H1 (cell line): ENCODE measurements around the gene THBD. TPM values are rescaled to one million over a fixed set of nuclear protein-coding genes. Genes with fewer than 3 reads are reported as not detected.

ENCODE experiments used
- CTCF ChIA-PET: fragments of 300-600 bp; sonication (Branson Sonifier 250); formaldehyde crosslinking; loops from one replicate; lab custom pipeline; 2021; ENCODE audit not compliant: partially characterized antibody; lab: Charles Lee
- POLR2A ChIA-PET: fragments of 300-600 bp; sonication (Branson Sonifier 250); formaldehyde crosslinking; loops from one replicate; lab custom pipeline; 2021; ENCODE audit warnings: inconsistent platforms; ENCODE audit not compliant: partially characterized antibody; lab: Charles Lee
- DNase-seq, 2 experiments: peaks; one replicate each; pipeline versions ENCODE4 v3.0.0 to v3.0.0-alpha.2; 2010 to 2022; ENCODE audit warnings: low spot score in 2 of 2, low read depth in 1 of 2, mixed read lengths in 1 of 2
- FAIRE-seq: peaks from 2 replicates; lab custom pipeline; 2011; peaks lifted over from hg19 to GRCh38; lab: Jason Lieb, UNC
- H2AFZ ChIP-seq: 2 replicates; pipeline ENCODE4 v1.8.1; 2012; ENCODE audit warnings: low read length, inconsistent platforms
- H2AK5ac ChIP-seq: 2 replicates; pipeline ENCODE4 v1.6.1; 2013; ENCODE audit warnings: low read depth, low read length
- H2BK120ac ChIP-seq: replicated peaks from 2 replicates; pipeline ENCODE3; 2013; ENCODE audit warnings: low read depth, low read length, inconsistent platforms
- H2BK12ac ChIP-seq: 2 replicates; pipeline ENCODE4 v1.6.1; 2013; ENCODE audit warnings: low read depth, low read length
- H2BK15ac ChIP-seq: 2 replicates; pipeline ENCODE4 v1.6.1; 2013; ENCODE audit warnings: low read length
- H2BK20ac ChIP-seq: 2 replicates; pipeline ENCODE4 v1.6.1; 2013; ENCODE audit warnings: low read length
- H2BK5ac ChIP-seq: 2 replicates; pipeline ENCODE4 v1.6.1; 2013; ENCODE audit warnings: low read depth, low read length
- H3K14ac ChIP-seq: 2 replicates; pipeline ENCODE4 v1.6.1; 2013; ENCODE audit warnings: inconsistent platforms; ENCODE audit not compliant: insufficient read length
- H3K18ac ChIP-seq: 2 replicates; pipeline ENCODE4 v1.6.1; 2013; ENCODE audit warnings: low read length; ENCODE audit errors: extremely low read depth
- H3K23ac ChIP-seq: 2 replicates; pipeline ENCODE4 v1.6.1; 2013; ENCODE audit warnings: inconsistent platforms; ENCODE audit not compliant: insufficient read length
- H3K23me2 ChIP-seq: 2 replicates; pipeline ENCODE4 v1.6.1; 2013; ENCODE audit warnings: low read depth, low read length
- H3K27ac ChIP-seq: 2 replicates; pipeline ENCODE4 v1.6.1; 2011; ENCODE audit warnings: low read depth, low read length, inconsistent platforms
- H3K27me3 ChIP-seq, 4 experiments: replicated peaks in 1 of 4; 1 replicate in 1 of 4; 2 replicates in 3 of 4; pipeline versions ENCODE4 v1.6.1 to v1.8.1; 2011 to 2013; ENCODE audit warnings: low read length in 3 of 4, mild to moderate bottlenecking in 3 of 4, inconsistent platforms in 2 of 4, mixed read lengths in 2 of 4, moderate library complexity in 1 of 4; ENCODE audit not compliant: control insufficient read depth in 3 of 4, insufficient read depth in 3 of 4; ENCODE audit errors: extremely low read depth in 1 of 4
- H3K36me3 ChIP-seq, 4 experiments: 2 replicates each; pipeline versions ENCODE4 v1.6.1 to v1.8.1; 2011 to 2013; ENCODE audit warnings: mild to moderate bottlenecking in 4 of 4, low read length in 3 of 4, moderate library complexity in 2 of 4, control low read depth in 1 of 4, inconsistent platforms in 1 of 4; ENCODE audit not compliant: insufficient read depth in 4 of 4, control insufficient read depth in 2 of 4
- H3K4ac ChIP-seq: replicated peaks from 2 replicates; pipeline ENCODE3; 2013; ENCODE audit warnings: low read length, low read depth, mixed read lengths, inconsistent platforms; ENCODE audit not compliant: insufficient read length
- H3K4me1 ChIP-seq, 4 experiments: replicated peaks in 1 of 4; 1 replicate in 1 of 4; 2 replicates in 3 of 4; pipeline versions ENCODE4 v1.6.1 to v1.8.1; 2011 to 2013; ENCODE audit warnings: low read length in 3 of 4, inconsistent platforms in 2 of 4, mixed read lengths in 1 of 4; ENCODE audit not compliant: insufficient read depth in 4 of 4, control insufficient read depth in 3 of 4
- H3K4me2 ChIP-seq, 2 experiments: 2 replicates each; pipeline versions ENCODE4 v1.6.1 to v1.8.1; 2011 to 2013; ENCODE audit warnings: low read depth in 2 of 2, low read length in 2 of 2, control low read depth in 1 of 2, inconsistent platforms in 1 of 2, mild to moderate bottlenecking in 1 of 2; ENCODE audit not compliant: insufficient read depth in 1 of 2
- H3K4me3 ChIP-seq, 4 experiments: fragments of 200-600, 300-600 bp in 1 of 4; sonication (generic), shearing (Covaris generic), sonication (Bioruptor Twin) in 1 of 4; 2 replicates each; pipeline versions ENCODE4 v1.5.1 to v1.8.1; 2011 to 2016; ENCODE audit warnings: low read length in 4 of 4, low read depth in 3 of 4, control low read depth in 2 of 4, inconsistent platforms in 2 of 4, mild to moderate bottlenecking in 2 of 4, mixed read lengths in 1 of 4, moderate library complexity in 1 of 4; ENCODE audit not compliant: insufficient read depth in 2 of 4; ENCODE audit errors: extremely low read depth in 1 of 4
- H3K56ac ChIP-seq: replicated peaks from 2 replicates; pipeline ENCODE3; 2013; ENCODE audit warnings: low read depth, mild to moderate bottlenecking, mixed read lengths, low read length, inconsistent platforms; ENCODE audit not compliant: insufficient read length
- H3K79me1 ChIP-seq: 2 replicates; pipeline ENCODE4 v1.6.1; 2013; ENCODE audit warnings: low read depth, low read length, control low read depth
- H3K79me2 ChIP-seq, 2 experiments: 2 replicates each; pipeline versions ENCODE4 v1.6.1 to v1.8.1; 2012 to 2013; ENCODE audit warnings: low read length in 2 of 2, mild to moderate bottlenecking in 2 of 2, inconsistent platforms in 1 of 2; ENCODE audit not compliant: insufficient read depth in 2 of 2, control insufficient read depth in 1 of 2
- H3K9ac ChIP-seq, 4 experiments: replicated peaks in 1 of 4; 1 replicate in 1 of 4; 2 replicates in 3 of 4; pipeline versions ENCODE4 v1.6.1 to v1.8.1; 2011 to 2013; ENCODE audit warnings: low read depth in 3 of 4, low read length in 3 of 4, control low read depth in 2 of 4, mild to moderate bottlenecking in 2 of 4, moderate library complexity in 2 of 4, inconsistent platforms in 1 of 4; ENCODE audit errors: extremely low read depth in 1 of 4
- H3K9me3 ChIP-seq, 2 experiments: 2 replicates each; pipeline versions ENCODE4 v1.6.1 to v1.8.1; 2012 to 2013; ENCODE audit warnings: mild to moderate bottlenecking in 2 of 2, moderate library complexity in 2 of 2, control low read depth in 1 of 2, inconsistent platforms in 1 of 2, low read depth in 1 of 2, low read length in 1 of 2, mixed read lengths in 1 of 2; ENCODE audit not compliant: insufficient read depth in 2 of 2
- H4K20me1 ChIP-seq, 2 experiments: replicated peaks in 1 of 2; 2 replicates each; pipeline versions ENCODE3 to v1.8.1; 2011 to 2013; ENCODE audit warnings: inconsistent platforms in 2 of 2, low read length in 2 of 2, mild to moderate bottlenecking in 1 of 2; ENCODE audit not compliant: insufficient read depth in 2 of 2, control insufficient read depth in 1 of 2
- H4K5ac ChIP-seq: 2 replicates; pipeline ENCODE4 v1.6.1; 2013; ENCODE audit warnings: low read length, low read depth, mixed read lengths, inconsistent platforms; ENCODE audit not compliant: insufficient read length
- H4K8ac ChIP-seq: 2 replicates; pipeline ENCODE4 v1.8.0; 2013; ENCODE audit warnings: mild to moderate bottlenecking, moderate library complexity, low read length, inconsistent platforms; ENCODE audit not compliant: insufficient read depth; ENCODE audit errors: extremely low read depth
- H4K91ac ChIP-seq: replicated peaks from 2 replicates; pipeline ENCODE3; 2013; ENCODE audit warnings: low read length, mixed read lengths, inconsistent platforms; ENCODE audit not compliant: insufficient read length
- BACH1 ChIP-seq: IDR thresholded peaks from 2 replicates; pipeline ENCODE4 v1.6.1; 2012; ENCODE audit warnings: low read length, improper control_type of control experiment
- BCL11A ChIP-seq, 2 experiments: IDR thresholded peaks; one replicate each; pipeline ENCODE4 v1.6.1; 2011; ENCODE audit warnings: low read depth in 2 of 2, low read length in 2 of 2, mild to moderate bottlenecking in 2 of 2
- BRCA1 ChIP-seq: IDR thresholded peaks from 2 replicates; pipeline ENCODE4 v1.6.1; 2012; ENCODE audit warnings: low read depth, low read length, improper control_type of control experiment
- CHD1 ChIP-seq: IDR thresholded peaks from 2 replicates; pipeline ENCODE4 v1.6.1; 2012; ENCODE audit warnings: low read depth, low read length, improper control_type of control experiment
- HDAC6 ChIP-seq: IDR thresholded peaks from one replicate; pipeline ENCODE4 v1.7.1; 2012; ENCODE audit warnings: low read depth, mild to moderate bottlenecking, inconsistent platforms, low read length, moderate library complexity
- POLR2A ChIP-seq, 2 experiments: IDR thresholded peaks; 1 replicate in 1 of 2; 2 replicates in 1 of 2; pipeline ENCODE4 v1.6.1; 2011; ENCODE audit warnings: low read depth in 2 of 2, low read length in 2 of 2, mild to moderate bottlenecking in 2 of 2; ENCODE audit errors: control extremely low read depth in 1 of 2
- RAD21 ChIP-seq, 2 experiments: IDR thresholded peaks in 1 of 2; conservative IDR thresholded peaks in 1 of 2; 2 replicates each; pipeline ENCODE4 v1.6.1; 2011; ENCODE audit warnings: low read depth in 2 of 2, low read length in 2 of 2, improper control_type of control experiment in 1 of 2, inconsistent platforms in 1 of 2, mild to moderate bottlenecking in 1 of 2, moderate library complexity in 1 of 2
- RXRA ChIP-seq: IDR thresholded peaks from 2 replicates; pipeline ENCODE4 v1.6.1; 2011; ENCODE audit warnings: low read depth, mild to moderate bottlenecking, low read length, moderate library complexity; ENCODE audit not compliant: insufficient read depth
- SIN3A ChIP-seq, 2 experiments: IDR thresholded peaks in 1 of 2; conservative IDR thresholded peaks in 1 of 2; 2 replicates each; pipeline ENCODE4 v1.6.1; 2011 to 2012; ENCODE audit warnings: low read length in 2 of 2, improper control_type of control experiment in 1 of 2, low read depth in 1 of 2, mild to moderate bottlenecking in 1 of 2
- TAF7 ChIP-seq: optimal IDR thresholded peaks from 2 replicates; pipeline ENCODE3; 2011; ENCODE audit warnings: low read depth, mild to moderate bottlenecking, inconsistent platforms, low read length, moderate library complexity, borderline replicate concordance
- TBP ChIP-seq: IDR thresholded peaks from 2 replicates; pipeline ENCODE4 v1.6.1; 2011; ENCODE audit warnings: low read depth, low read length, improper control_type of control experiment
- WGBS, 2 experiments: shearing (Covaris generic) in 1 of 2; methylation state at CpG; one replicate each; pipeline versions ENCODE4 v1.1.6 to v1.1.7; 2013 to 2015; ENCODE audit warnings: low lambda C conversion rate in 2 of 2, mixed read lengths in 2 of 2, inconsistent platforms in 1 of 2, low coverage in 1 of 2, missing lambda C conversion rate in 1 of 2; ENCODE audit not compliant: insufficient replicate concordance in 2 of 2, insufficient coverage in 1 of 2, insufficient read length in 1 of 2; ENCODE audit errors: extremely low coverage in 1 of 2, missing lambda C conversion rate in 1 of 2; 5-methylcytosine and 5-hydroxymethylcytosine counted together
- polyA plus RNA-seq, 7 experiments: library from polyadenylated mRNA; depleted of rRNA in 3 of 7; stranded (reverse) in 5 of 7; unstranded in 2 of 7; fragments of >200 nt in 5 of 7; fragments of 200-250 nt in 2 of 7; gene quantifications; 1 replicate in 5 of 7; 2 replicates in 1 of 7; 4 replicates in 1 of 7; pipeline versions ENCODE4 v1.2.1 to v1.2.3, GENCODE V29; 2011 to 2013; ENCODE audit warnings: missing spikeins in 2 of 7, mixed read lengths in 2 of 7
- total RNA-seq: library from RNA; stranded (reverse); fragmentation: NEBNext Ultra II Directional; extraction: Animal tissue kit (Norgen Biotek cat#: 25700); gene quantifications from 2 replicates; pipeline ENCODE4 v1.2.1, GENCODE V29; 2021

Gene THBD
- total and polyA plus RNA-seq, 2 of the 8 experiments (the other 6 are each of a cell fraction or from before 2014, with no cell fraction given): 0.21 to 0.43 TPM

GRCh38 chr20:23039136-23039875 lies 10.2 kb downstream of the THBD start:
- no peak overlapping the region for H2AFZ ChIP-seq
- H2BK5ac ChIP-seq: no peak overlapping the region
- H3K23ac ChIP-seq: no peak overlapping the region
- H3K56ac ChIP-seq: no peak overlapping the region
- peak overlapping the region; percentile 19; the same call in 1 of the 2 replicates for H2BK12ac ChIP-seq
- peaks cover 4% of the 10 kb centered on the region; the same call in 1 of the 2 replicates for H3K23me2 ChIP-seq
- FAIRE-seq (no peak), DNase-seq (no peak)
- H2AK5ac ChIP-seq: no peak overlapping the region
- H3K27ac ChIP-seq: no peak overlapping the region
- no peaks in the 10 kb centered on the region for H4K20me1 ChIP-seq
- CTCF ChIA-PET: interaction anchor here (0.9 to 1.5 kb wide), 3 partner anchors 9 to 348 kb away, joined by 3 to 6 read pairs (median 4); no protein-coding TSS in a partner anchor
- no peaks in the 10 kb centered on the region for H3K79me2 ChIP-seq
- H3K14ac ChIP-seq: no peak overlapping the region
- H4K91ac ChIP-seq: no peak overlapping the region
- H2BK20ac ChIP-seq: no peak overlapping the region
- peaks cover 0 to 5% of the 10 kb centered on the region in 2 experiments; a peak in 1 of 4 replicates for H3K9me3 ChIP-seq
- H3K4ac ChIP-seq: no peak overlapping the region
- H3K79me1 ChIP-seq: no peaks in the 10 kb centered on the region
- no peak overlapping the region for H2BK15ac ChIP-seq
- H3K27me3 ChIP-seq: peaks cover 21 to 49% (median 38%) of the 10 kb centered on the region in 4 experiments
- H4K5ac ChIP-seq: no peak overlapping the region
- no peak overlapping the region for H3K4me2 ChIP-seq
- H3K4me1 ChIP-seq: peaks cover 3 to 18% (median 8%) of the 10 kb centered on the region in 4 experiments; a peak in 6 of 7 replicates
- WGBS, 2 experiments: 91% methylated on average over 5 of the region's 5 CpGs; no CpG with 5 or more reads in 1 of the 2 experiments
- no peak overlapping the region for H3K18ac ChIP-seq
- no peaks in the 10 kb centered on the region; a peak in 1 of 8 replicates for H3K36me3 ChIP-seq
- POLR2A ChIA-PET: no interaction called here
- H2BK120ac ChIP-seq: no peak overlapping the region
- H3K9ac ChIP-seq: no peak overlapping the region
- no peak overlapping the region for H4K8ac ChIP-seq
- H3K4me3 ChIP-seq: no peak overlapping the region
- no peak for TF ChIP-seq SIN3A (conservative IDR thresholded peaks at IDR 0.05 in 1 of 2, IDR thresholded peaks at IDR 0.05 in 1 of 2; ENCODE audit: low read depth in 1 of 2, low read length in 2 of 2)
- no peak for TF ChIP-seq HDAC6
- TF ChIP-seq TBP: no peak
- TF ChIP-seq BRCA1: no peak
- no peak for TF ChIP-seq TAF7
- no peak for TF ChIP-seq BACH1
- TF ChIP-seq CHD1: no peak
- no peak for TF ChIP-seq BCL11A (IDR thresholded peaks at IDR 0.05; ENCODE audit: low read depth in 2 of 2, low read length in 2 of 2)
- no peak for TF ChIP-seq POLR2A (IDR thresholded peaks at IDR 0.05; ENCODE audit: control extremely low read depth in 1 of 2, low read depth in 2 of 2, low read length in 2 of 2)
- no peak for TF ChIP-seq RXRA
- no peak for TF ChIP-seq RAD21 (IDR thresholded peaks at IDR 0.05 in 1 of 2, conservative IDR thresholded peaks at IDR 0.05 in 1 of 2; ENCODE audit: low read depth in 2 of 2, low read length in 2 of 2)
